ENCODE measurements around the gene TAOK1. TPM values are rescaled to one million over a fixed set of nuclear protein-coding genes. Genes with fewer than 3 reads are reported as not detected.

TAOK1 gene
- total and polyA plus RNA-seq, 10 of the 15 experiments (the other 5 are each of a cell fraction or from before 2014, with no cell fraction given): 2.0 to 27.1 (median 11.8) TPM

- no peaks in the 10 kb centered on the region for H4K20me1 ChIP-seq (ENCODE audit: control insufficient read depth, insufficient read depth)
- no peaks in the 10 kb centered on the region for H3K36me3 ChIP-seq (ENCODE audit: control insufficient read depth in 2 of 2, insufficient read depth in 2 of 2, low read length in 1 of 2)
- RAD21 ChIA-PET (ENCODE audit: unreplicated experiment): no interaction called here
- in situ Hi-C loops (cut with MboI) (loop anchor here (10.0 kb wide), 1 partner anchor 723 kb away; no protein-coding TSS in a partner anchor), intact Hi-C loops (cut with micrococcal nuclease; ENCODE audit: unreplicated experiment) (loop anchor here (5.0 kb wide), 1 partner anchor 34 kb away; no protein-coding TSS in a partner anchor)
- no peak overlapping the region for H3K4me3 ChIP-seq
- CTCF ChIA-PET: no interaction called here
- POLR2A ChIA-PET: no interaction called here
- H3K4me2 ChIP-seq (ENCODE audit: control insufficient read depth, insufficient read depth): no peak overlapping the region
- H3K4me1 ChIP-seq (ENCODE audit: control insufficient read depth, insufficient read depth, low read length): no peaks in the 10 kb centered on the region
- WGBS (ENCODE audit: insufficient coverage, insufficient replicate concordance, low lambda C conversion rate, missing lambda C conversion rate): 33% methylated on average over 2 of the region's 2 CpGs
- no peak overlapping the region for H3K9ac ChIP-seq (ENCODE audit: control insufficient read depth, insufficient read depth, low read length)
- H3K27me3 ChIP-seq (replicated peaks in 1 of 2; ENCODE audit: control insufficient read depth in 2 of 2, insufficient read depth in 2 of 2, low read length in 1 of 2): no peaks in the 10 kb centered on the region; a peak in 1 of 4 replicates
- no TSS peak for BruUV-seq (replicated peaks)
- no peak for DNase-seq (ENCODE audit: low read depth, low spot score)
- no peak overlapping the region for H3K27ac ChIP-seq (ENCODE audit: control insufficient read depth, insufficient read depth)
- no peak overlapping the region for H2AFZ ChIP-seq (ENCODE audit: control insufficient read depth, low read depth, low read length)
- ATAC-seq: no peak
- H3K79me2 ChIP-seq (ENCODE audit: control insufficient read depth, insufficient read depth, low read length): no peaks in the 10 kb centered on the region
- H3K9me3 ChIP-seq (replicated peaks; ENCODE audit: control insufficient read depth, insufficient read depth, low read length): no peaks in the 10 kb centered on the region
- no peak for FAIRE-seq
- SMC1A ChIA-PET (ENCODE audit: uncharacterized antibody, unreplicated experiment): no interaction called here
- TF ChIP-seq SMARCA5 (IDR thresholded peaks at IDR 0.05) (no peak), ZNF207 (IDR thresholded peaks at IDR 0.05; ENCODE audit: borderline replicate concordance) (no peak), NR2F1 (conservative IDR thresholded peaks at IDR 0.05) (no peak), NFYB (IDR thresholded peaks at IDR 0.05; ENCODE audit: insufficient read depth, low read depth, low read length) (no peak), BACH1 (IDR thresholded peaks at IDR 0.05; ENCODE audit: borderline replicate concordance) (no peak), SPI1 (IDR thresholded peaks at IDR 0.05; ENCODE audit: borderline replicate concordance, insufficient read depth, low read depth, low read length) (no peak), EGR1 (IDR thresholded peaks at IDR 0.05; ENCODE audit: borderline replicate concordance in 1 of 2, low read depth in 2 of 2, low read length in 2 of 2) (no peak), POU2F2 (IDR thresholded peaks at IDR 0.05; ENCODE audit: borderline replicate concordance, low read depth, low read length) (no peak), KAT2A (conservative IDR thresholded peaks at IDR 0.05; ENCODE audit: control insufficient read depth, low read depth, low read length) (no peak), PRDM15 (CRISPR knock-in tag; IDR thresholded peaks at IDR 0.05) (no peak), RELB (IDR thresholded peaks at IDR 0.05; ENCODE audit: low read depth) (no peak), RAD21 (IDR thresholded peaks at IDR 0.05; ENCODE audit: insufficient read depth, low read depth, low read length) (no peak), DPF2 (IDR thresholded peaks at IDR 0.05) (no peak), REST (IDR thresholded peaks at IDR 0.05; ENCODE audit: low read depth, low read length) (no peak)
Measured at GRCh38 chr17:29341726-29342125, 48.4 kb upstream of the TAOK1 start.

Measured in GM12878 (cell line).